Liver (tissue), 9 donors: ENCODE results near the gene RAB34. TPM values are rescaled to one million over a fixed set of nuclear protein-coding genes. Genes with fewer than 3 reads are reported as not detected.
A peak's percentile ranks its signal among the peaks of the same experiment; 100 is the strongest.

Source experiments
- DNase-seq: peaks from one replicate; pipeline ENCODE4 v3.0.0-alpha.2; 2017; ENCODE audit warnings: low spot score
- H3K27ac ChIP-seq, 2 donors: one replicate each; pipeline ENCODE4 v1.7.0; 2013; ENCODE audit warnings: inconsistent platforms in 2 of 2, low read length in 2 of 2, control low read depth in 1 of 2, low read depth in 1 of 2, mild to moderate bottlenecking in 1 of 2
- H3K27me3 ChIP-seq, 4 donors: one replicate each; pipeline versions ENCODE4 v1.6.1 to v1.7.0; 2013; ENCODE audit warnings: low read length in 3 of 4, inconsistent platforms in 1 of 4, mild to moderate bottlenecking in 1 of 4, moderate library complexity in 1 of 4; ENCODE audit not compliant: control insufficient read depth in 4 of 4, insufficient read depth in 4 of 4
- H3K36me3 ChIP-seq, 4 donors: one replicate each; pipeline versions ENCODE4 v1.6.1 to v1.7.0; 2013; ENCODE audit warnings: low read length in 3 of 4, mild to moderate bottlenecking in 3 of 4, low read depth in 1 of 4, moderate library complexity in 1 of 4; ENCODE audit not compliant: control insufficient read depth in 4 of 4, insufficient read depth in 3 of 4
- H3K4me1 ChIP-seq, 4 donors: one replicate each; pipeline versions ENCODE4 v1.6.1 to v1.7.0; 2013; ENCODE audit warnings: low read length in 3 of 4, mild to moderate bottlenecking in 3 of 4, moderate library complexity in 1 of 4; ENCODE audit not compliant: control insufficient read depth in 4 of 4, insufficient read depth in 4 of 4
- H3K4me3 ChIP-seq, 3 donors: one replicate each; pipeline versions ENCODE4 v1.6.1 to v1.7.0; 2013; ENCODE audit warnings: low read length in 3 of 3, control low read depth in 1 of 3, low read depth in 1 of 3, mild to moderate bottlenecking in 1 of 3
- H3K9ac ChIP-seq, 2 donors: one replicate each; pipeline ENCODE4 v1.7.0; 2013; ENCODE audit warnings: low read length in 2 of 2, mild to moderate bottlenecking in 2 of 2, moderate library complexity in 2 of 2, control low read depth in 1 of 2, low read depth in 1 of 2
- H3K9me3 ChIP-seq, 4 donors: one replicate each; pipeline versions ENCODE4 v1.6.1 to v1.7.0; 2013; ENCODE audit warnings: low read length in 3 of 4; ENCODE audit not compliant: control insufficient read depth in 4 of 4
- EGR1 ChIP-seq, 2 donors: IDR thresholded peaks; 2 replicates each; pipeline ENCODE4 v1.6.1; 2016 to 2018; ENCODE audit warnings: antibody characterized with exemption in 2 of 2, low read depth in 2 of 2
- FOXA1 ChIP-seq: IDR thresholded peaks from 2 replicates; pipeline ENCODE4 v1.6.1; 2016; ENCODE audit warnings: antibody characterized with exemption
- FOXA2 ChIP-seq: IDR thresholded peaks from 2 replicates; pipeline ENCODE4 v1.6.1; 2016; ENCODE audit warnings: antibody characterized with exemption
- HNF4A ChIP-seq, 2 donors: conservative IDR thresholded peaks; 2 replicates each; pipeline ENCODE4 v1.6.1; 2016; ENCODE audit warnings: antibody characterized with exemption in 2 of 2, mild to moderate bottlenecking in 2 of 2
- HNF4G ChIP-seq: IDR thresholded peaks from 2 replicates; pipeline ENCODE4 v1.6.1; 2016; ENCODE audit warnings: antibody characterized with exemption
- JUND ChIP-seq, 2 donors: IDR thresholded peaks; 2 replicates each; pipeline ENCODE4 v1.6.1; 2016; ENCODE audit warnings: antibody characterized with exemption in 2 of 2
- RAD21 ChIP-seq, 2 donors: IDR thresholded peaks; 2 replicates each; pipeline ENCODE4 v1.6.1; 2016; ENCODE audit warnings: antibody characterized with exemption in 2 of 2, mild to moderate bottlenecking in 2 of 2
- REST ChIP-seq: IDR thresholded peaks from 2 replicates; pipeline ENCODE4 v1.6.1; 2016; ENCODE audit warnings: antibody characterized with exemption, mild to moderate bottlenecking
- RXRA ChIP-seq, 2 donors: IDR thresholded peaks; 2 replicates each; pipeline ENCODE4 v1.6.1; 2017 to 2018; ENCODE audit warnings: antibody characterized with exemption in 2 of 2, mild to moderate bottlenecking in 1 of 2
- SP1 ChIP-seq: IDR thresholded peaks from 2 replicates; pipeline ENCODE4 v1.6.1; 2018; ENCODE audit warnings: antibody characterized with exemption, mild to moderate bottlenecking
- YY1 ChIP-seq: IDR thresholded peaks from 2 replicates; pipeline ENCODE4 v1.6.1; 2016; ENCODE audit warnings: antibody characterized with exemption, mild to moderate bottlenecking
- ZBTB33 ChIP-seq: IDR thresholded peaks from 2 replicates; pipeline ENCODE4 v1.6.1; 2016; ENCODE audit warnings: antibody characterized with exemption
- WGBS: extraction: QIAGEN DNeasy Blood & Tissue Kit; methylation state at CpG from one replicate; pipeline ENCODE4 v1.1.7; 2013; 5-methylcytosine and 5-hydroxymethylcytosine counted together
- polyA plus RNA-seq, 2 donors: library from polyadenylated mRNA; stranded (reverse) in 1 of 2; unstranded in 1 of 2; fragments of 200-250 nt in 1 of 2; fragments of >200 nt in 1 of 2; fragmentation: Nextera tagmentation in 1 of 2; extraction: Ambion mirVana in 1 of 2; gene quantifications; one replicate each; pipeline versions ENCODE4 v1.2.1 to v1.2.3, GENCODE V29; 2013 to 2015
- total RNA-seq, 2 donors: library from RNA; depleted of rRNA; stranded (reverse); fragments of >200 nt; gene quantifications; one replicate each; pipeline ENCODE4 v1.2.3, GENCODE V29; 2014
- TF ChIP-seq, protein P1 (sequence below): IDR thresholded peaks from 2 replicates; pipeline ENCODE4 v1.6.1; 2016; ENCODE audit warnings: antibody characterized with exemption
- TF ChIP-seq, protein P2 (sequence below): IDR thresholded peaks from 2 replicates; pipeline ENCODE4 v1.6.1; 2016; ENCODE audit warnings: antibody characterized with exemption
- donor health status: healthy.
- donor health status: healthy.
- donor health status: healthy.
- donor health status: healthy.
- donor health status: healthy.

The RAB34 gene
- total and polyA plus RNA-seq, 4 donors: 4.5 to 14.3 (median 7.6) TPM

DNA sequence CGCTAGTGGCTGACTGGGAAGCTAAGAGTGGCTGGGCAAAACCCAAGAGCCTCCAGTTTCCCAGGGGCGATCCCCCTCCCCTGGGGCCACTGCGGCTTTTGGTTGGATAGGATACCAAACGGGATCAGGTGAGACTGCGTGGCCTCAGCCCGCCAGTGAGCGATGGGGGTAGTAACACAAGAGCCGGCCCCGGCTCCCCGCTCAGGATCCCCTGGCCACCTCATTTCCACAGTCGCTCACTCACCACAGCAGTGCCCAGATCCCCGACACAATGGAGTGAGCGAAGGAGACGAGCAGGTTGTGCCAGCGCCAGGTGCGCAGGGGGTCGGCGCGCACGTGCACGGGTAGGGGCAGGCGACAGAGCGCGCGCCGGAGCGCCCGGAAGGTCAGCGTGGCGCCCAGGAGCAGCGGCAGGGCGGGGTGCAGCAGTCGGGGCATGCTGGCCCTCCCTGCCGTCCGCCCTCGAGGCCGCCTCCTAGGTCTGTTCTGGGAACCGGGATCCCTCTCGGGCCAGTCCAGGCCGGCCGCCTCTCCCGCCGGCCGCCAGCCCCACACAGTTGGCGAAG is 8.1 kb upstream of the RAB34 start:
- peaks cover 6 to 41% (median 29%) of the 10 kb centered on the region in 4 donors for H3K4me1 ChIP-seq
- H3K27ac ChIP-seq: peak overlapping the region; percentile 72 to 77
- TF ChIP-seq RXRA (IDR thresholded peaks at IDR 0.05) (no peak), JUND (IDR thresholded peaks at IDR 0.05) (no peak), FOXA1 (no peak)
- TF ChIP-seq, protein P1, sequence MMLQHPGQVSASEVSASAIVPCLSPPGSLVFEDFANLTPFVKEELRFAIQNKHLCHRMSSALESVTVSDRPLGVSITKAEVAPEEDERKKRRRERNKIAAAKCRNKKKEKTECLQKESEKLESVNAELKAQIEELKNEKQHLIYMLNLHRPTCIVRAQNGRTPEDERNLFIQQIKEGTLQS: no peak
- H3K9me3 ChIP-seq: no peaks in the 10 kb centered on the region
- H3K36me3 ChIP-seq: peaks cover 10 to 28% (median 22%) of the 10 kb centered on the region in 4 donors
- peak overlapping the region; percentile 53 to 66 (median 60) for H3K4me3 ChIP-seq
- no peak for DNase-seq
- peak overlapping the region in 1 of 2 donors; percentile 51 for H3K9ac ChIP-seq
- WGBS: under 1% methylated on average over 45 of the region's 45 CpGs
- H3K27me3 ChIP-seq: no peaks in the 10 kb centered on the region

DNA sequence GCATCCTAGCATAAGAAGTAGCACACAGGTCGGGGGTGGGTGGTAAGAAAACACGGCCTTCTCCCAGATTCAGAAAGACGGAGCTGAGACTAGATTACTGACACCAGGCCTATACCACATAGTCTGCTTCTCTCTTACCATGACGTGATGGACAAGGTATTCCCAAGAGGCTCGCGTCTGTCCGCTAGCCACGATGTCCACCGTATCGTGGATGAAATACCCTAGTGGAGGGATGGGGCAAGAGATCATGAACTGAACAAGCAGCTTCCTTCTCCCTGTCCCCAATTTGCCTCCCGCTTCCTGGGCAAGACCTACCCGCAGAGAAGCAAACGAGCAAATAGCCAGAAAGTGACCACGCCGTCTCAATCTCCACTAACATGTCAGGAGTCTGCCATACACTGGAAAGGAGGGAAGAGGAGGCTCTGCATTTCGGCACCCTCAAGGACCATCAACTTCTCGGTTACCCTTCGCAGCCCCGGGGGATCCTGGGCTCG is 7.5 kb upstream of the RAB34 start:
- Histone ChIP-seq H3K27me3 (no peaks in the 10 kb centered on the region), H3K36me3 (peaks cover 10 to 28% (median 22%) of the 10 kb centered on the region in 4 donors), H3K27ac (peak overlapping the region in 1 of 2 donors; percentile 72), H3K4me3 (peak overlapping the region in 2 of 3 donors; percentile 60 to 66), H3K9ac (no peak overlapping the region), H3K9me3 (no peaks in the 10 kb centered on the region), H3K4me1 (peaks cover 6 to 45% (median 33%) of the 10 kb centered on the region in 4 donors)
- DNase-seq: no peak
- WGBS: 31% methylated on average over 20 of the region's 20 CpGs
- TF ChIP-seq, protein P2, sequence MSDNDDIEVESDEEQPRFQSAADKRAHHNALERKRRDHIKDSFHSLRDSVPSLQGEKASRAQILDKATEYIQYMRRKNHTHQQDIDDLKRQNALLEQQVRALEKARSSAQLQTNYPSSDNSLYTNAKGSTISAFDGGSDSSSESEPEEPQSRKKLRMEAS: no peak
- TF ChIP-seq RAD21 (IDR thresholded peaks at IDR 0.05): no peak
- no peak for TF ChIP-seq FOXA2

GRCh38 chr17:28724500-28725165 is 7.0 kb upstream of the RAB34 start:
- WGBS: 86% methylated on average over 10 of the region's 10 CpGs

More at GRCh38 chr17:28724500-28725165, 7.0 kb upstream of the RAB34 start:
- Histone ChIP-seq H3K4me1 (peaks cover 6 to 45% (median 34%) of the 10 kb centered on the region in 4 donors), H3K9ac (peak overlapping the region in 1 of 2 donors; percentile 17), H3K27me3 (no peaks in the 10 kb centered on the region), H3K9me3 (no peaks in the 10 kb centered on the region), H3K36me3 (peaks cover 10 to 28% (median 22%) of the 10 kb centered on the region in 4 donors), H3K27ac (peak overlapping the region in 1 of 2 donors; percentile 3), H3K4me3 (no peak overlapping the region)
- no peak for DNase-seq
- no peak for TF ChIP-seq RAD21 (IDR thresholded peaks at IDR 0.05)
- no peak for TF ChIP-seq EGR1 (IDR thresholded peaks at IDR 0.05; ENCODE audit: low read depth in 2 of 2)
- TF ChIP-seq HNF4G: no peak
- TF ChIP-seq, protein P2: no peak
- TF ChIP-seq ZBTB33: no peak
- TF ChIP-seq YY1: no peak
- no peak for TF ChIP-seq REST
- no peak for TF ChIP-seq HNF4A (conservative IDR thresholded peaks at IDR 0.05)
- TF ChIP-seq SP1: no peak
- TF ChIP-seq FOXA2: no peak
- TF ChIP-seq RXRA (IDR thresholded peaks at IDR 0.05): no peak
